ENCODE results near the gene TBCD. TPM values are rescaled to one million over a fixed set of nuclear protein-coding genes. Genes with fewer than 3 reads are reported as not detected.

Gene TBCD
- total RNA-seq, 1 donor from 2014 or later = 156 TPM

DNA sequence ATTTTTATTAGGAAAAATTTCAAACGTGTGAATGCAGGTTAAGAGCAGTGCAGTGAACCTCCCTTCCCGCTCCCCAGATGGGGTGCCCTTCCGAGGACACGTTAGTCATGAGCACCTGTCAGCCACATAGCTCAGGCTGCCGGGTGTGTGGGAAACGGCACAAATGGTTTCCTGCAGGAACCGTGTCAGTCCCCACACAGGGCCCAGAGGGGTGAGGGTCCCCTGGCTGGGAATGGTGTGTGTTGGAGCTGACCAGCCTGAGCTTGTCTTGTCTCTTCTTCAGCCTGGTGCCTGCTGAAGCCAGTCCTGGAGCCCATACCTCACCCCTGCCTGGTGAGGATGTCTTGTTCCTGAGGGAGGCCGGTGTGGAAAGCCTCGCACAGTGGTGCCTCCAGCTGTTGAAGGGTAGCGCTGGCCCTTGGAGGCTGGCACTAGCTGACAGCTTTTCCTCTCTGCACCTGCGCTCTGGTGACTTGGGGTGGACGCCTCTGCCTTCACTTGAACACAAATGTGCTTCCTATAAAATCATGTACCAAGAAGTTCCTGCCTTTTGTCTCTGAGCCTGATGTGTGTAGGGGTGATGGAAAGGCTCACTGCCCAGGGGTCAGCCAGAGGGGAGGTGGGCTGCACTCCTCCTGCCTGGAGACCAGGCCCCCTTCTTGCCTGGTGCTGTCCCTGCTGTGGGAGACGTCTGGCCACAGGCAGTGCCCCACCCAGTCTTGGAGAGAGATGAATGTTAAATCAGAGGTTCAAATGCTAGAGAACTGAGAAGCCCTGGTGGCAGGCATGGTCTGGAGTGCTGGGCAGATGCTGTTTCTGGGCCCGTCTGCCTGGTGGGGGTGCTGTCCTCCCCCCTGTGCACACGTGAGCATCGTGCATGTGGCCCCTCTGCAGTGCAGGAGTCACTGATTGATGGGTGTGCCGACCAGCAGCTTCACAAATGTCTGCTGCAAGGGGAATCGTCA lies 190.6 kb downstream of the TBCD start:
- peaks cover 28 to 32% of the 10 kb centered on the region in 2 donors for H3K9me3 ChIP-seq
- intact Hi-C loops (cut with DNase I) = loop anchor here (2.0 kb wide), 1 partner anchor 52 kb away; no protein-coding TSS in a partner anchor

DNA sequence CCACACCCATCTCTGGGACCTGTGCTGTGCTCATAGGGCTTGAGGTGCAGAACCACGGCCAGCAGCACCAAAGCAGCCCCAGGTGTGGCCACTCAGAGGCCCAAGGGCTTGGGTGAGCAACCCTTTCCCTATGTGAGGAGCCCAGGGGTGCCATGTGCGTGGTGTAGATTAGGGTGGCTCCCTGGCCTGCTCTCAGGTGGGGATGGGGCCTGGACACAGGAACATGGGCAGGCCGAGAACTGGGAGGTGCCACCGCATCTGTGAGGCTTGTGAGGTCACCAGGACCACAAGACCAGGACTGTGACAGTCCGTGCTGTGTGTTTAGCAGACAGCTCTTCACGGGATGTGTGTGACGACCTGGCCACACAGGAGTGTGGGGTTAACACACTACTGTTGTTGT lies 191.5 kb downstream of the TBCD start:
- intact Hi-C loops (cut with DNase I) = loop anchor here (2.0 kb wide), 1 partner anchor 51 kb away; no protein-coding TSS in a partner anchor
- TF ChIP-seq, protein P1, sequence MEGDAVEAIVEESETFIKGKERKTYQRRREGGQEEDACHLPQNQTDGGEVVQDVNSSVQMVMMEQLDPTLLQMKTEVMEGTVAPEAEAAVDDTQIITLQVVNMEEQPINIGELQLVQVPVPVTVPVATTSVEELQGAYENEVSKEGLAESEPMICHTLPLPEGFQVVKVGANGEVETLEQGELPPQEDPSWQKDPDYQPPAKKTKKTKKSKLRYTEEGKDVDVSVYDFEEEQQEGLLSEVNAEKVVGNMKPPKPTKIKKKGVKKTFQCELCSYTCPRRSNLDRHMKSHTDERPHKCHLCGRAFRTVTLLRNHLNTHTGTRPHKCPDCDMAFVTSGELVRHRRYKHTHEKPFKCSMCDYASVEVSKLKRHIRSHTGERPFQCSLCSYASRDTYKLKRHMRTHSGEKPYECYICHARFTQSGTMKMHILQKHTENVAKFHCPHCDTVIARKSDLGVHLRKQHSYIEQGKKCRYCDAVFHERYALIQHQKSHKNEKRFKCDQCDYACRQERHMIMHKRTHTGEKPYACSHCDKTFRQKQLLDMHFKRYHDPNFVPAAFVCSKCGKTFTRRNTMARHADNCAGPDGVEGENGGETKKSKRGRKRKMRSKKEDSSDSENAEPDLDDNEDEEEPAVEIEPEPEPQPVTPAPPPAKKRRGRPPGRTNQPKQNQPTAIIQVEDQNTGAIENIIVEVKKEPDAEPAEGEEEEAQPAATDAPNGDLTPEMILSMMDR (IDR thresholded peaks at IDR 0.05) = no peak
- DNase-seq (ENCODE audit: low spot score in 2 of 2) = no peak
- H3K4me3 ChIP-seq = no peak overlapping the region
- H3K27ac ChIP-seq = no peak overlapping the region
- H3K4me1 ChIP-seq = no peaks in the 10 kb centered on the region
- H3K9me3 ChIP-seq = peaks cover 28 to 32% of the 10 kb centered on the region in 2 donors
- H3K27me3 ChIP-seq = no peaks in the 10 kb centered on the region
- H3K36me3 ChIP-seq = peaks cover 47 to 70% of the 10 kb centered on the region in 2 donors

More for the DNA sequence above, 190.6 kb downstream of the TBCD start:
- TF ChIP-seq, protein P1 (IDR thresholded peaks at IDR 0.05) = no peak
- Histone ChIP-seq H3K4me3 (no peak overlapping the region), H3K27me3 (no peaks in the 10 kb centered on the region), H3K27ac (no peak overlapping the region), H3K4me1 (no peaks in the 10 kb centered on the region), H3K36me3 (peaks cover 51 to 78% of the 10 kb centered on the region in 2 donors)
- DNase-seq (ENCODE audit: low spot score in 2 of 2) = no peak

DNA sequence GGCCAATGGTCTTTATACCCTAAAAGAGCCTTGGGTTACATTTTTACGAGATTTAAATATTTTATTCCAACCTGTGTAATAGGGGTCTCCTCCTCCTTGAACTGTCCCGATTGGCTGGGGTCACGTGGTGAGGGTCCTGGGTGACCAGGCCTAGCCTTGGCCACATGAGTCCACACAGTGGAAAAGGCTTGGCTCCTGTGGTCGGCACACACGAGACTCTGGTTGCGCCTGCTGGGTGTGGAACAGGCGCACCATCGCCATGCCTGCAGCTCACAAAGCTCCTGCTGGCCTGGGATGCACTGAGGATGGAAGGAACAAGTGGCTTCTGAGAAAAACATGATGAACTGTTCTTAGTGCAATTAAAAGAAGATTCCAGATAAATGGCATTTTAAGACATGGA lies 191.9 kb downstream of the TBCD start:
- Histone ChIP-seq H3K4me3 (no peak overlapping the region), H3K27me3 (no peaks in the 10 kb centered on the region), H3K36me3 (peaks cover 46 to 67% of the 10 kb centered on the region in 2 donors), H3K9me3 (peaks cover 28 to 32% of the 10 kb centered on the region in 2 donors), H3K4me1 (no peaks in the 10 kb centered on the region), H3K27ac (no peak overlapping the region)
- intact Hi-C loops (cut with DNase I) = loop anchor here (2.0 kb wide), 1 partner anchor 51 kb away; no protein-coding TSS in a partner anchor
- TF ChIP-seq, protein P1 (IDR thresholded peaks at IDR 0.05) = no peak
- no peak for DNase-seq (ENCODE audit: low spot score in 2 of 2)

DNA sequence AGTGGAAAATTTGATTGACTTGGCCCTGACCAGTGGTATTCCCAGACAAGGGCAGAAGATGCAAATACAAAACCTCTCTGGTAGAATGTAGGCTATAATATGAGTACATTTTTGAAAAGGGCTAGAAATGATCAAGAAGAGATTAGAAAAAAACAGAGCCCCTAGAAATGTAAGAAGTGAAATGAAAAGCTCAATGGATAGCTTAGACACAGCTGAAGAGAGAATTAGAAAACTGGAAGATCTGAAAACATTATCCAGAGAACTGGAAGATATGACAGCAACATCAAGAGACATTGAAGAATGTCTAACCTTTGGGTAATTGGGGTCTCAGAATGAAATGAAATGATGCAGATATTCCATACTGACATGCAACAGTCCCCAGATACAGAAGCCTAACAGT lies 193.1 kb downstream of the TBCD start:
- Histone ChIP-seq H3K4me3 (no peak overlapping the region), H3K36me3 (peaks cover 41 to 56% of the 10 kb centered on the region in 2 donors), H3K27me3 (no peaks in the 10 kb centered on the region), H3K9me3 (peaks cover 32 to 34% of the 10 kb centered on the region in 2 donors), H3K27ac (no peak overlapping the region), H3K4me1 (no peaks in the 10 kb centered on the region)
- TF ChIP-seq, protein P1 (IDR thresholded peaks at IDR 0.05) = no peak
- DNase-seq (ENCODE audit: low spot score in 2 of 2) = no peak
- intact Hi-C loops (cut with DNase I) = no loop called here

DNA sequence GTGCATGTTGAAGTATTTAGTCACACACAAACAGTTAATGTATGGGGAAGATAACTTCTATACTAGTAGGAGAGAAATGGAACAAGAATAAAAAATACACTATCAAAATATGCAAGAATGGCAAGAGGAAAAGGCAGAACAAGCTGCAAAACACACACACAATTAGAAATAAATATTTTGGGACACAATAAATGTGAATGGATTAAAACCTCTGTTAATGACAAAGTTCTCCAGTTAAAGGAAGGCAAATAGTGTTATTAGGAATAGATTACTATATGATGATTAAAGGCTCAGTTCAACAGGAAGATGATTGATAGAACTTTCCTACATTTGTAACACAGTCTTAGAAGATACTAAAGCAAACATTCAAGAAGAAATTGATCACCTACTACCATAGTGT lies 194.2 kb downstream of the TBCD start:
- Histone ChIP-seq H3K9me3 (peaks cover 32 to 34% of the 10 kb centered on the region in 2 donors), H3K27ac (no peak overlapping the region), H3K36me3 (peaks cover 35 to 48% of the 10 kb centered on the region in 2 donors), H3K4me1 (no peaks in the 10 kb centered on the region), H3K4me3 (no peak overlapping the region), H3K27me3 (no peaks in the 10 kb centered on the region)
- intact Hi-C loops (cut with DNase I) = no loop called here
- TF ChIP-seq, protein P1 (IDR thresholded peaks at IDR 0.05) = no peak
- DNase-seq (ENCODE audit: low spot score in 2 of 2) = no peak

Measured in ascending aorta (tissue), 2 donors.